NCI-H2107 treated with DMSO at 0.1 percent for 48 hours (cell line): Measurements from ENCODE around the gene KLK14.
A peak's percentile ranks its signal among the peaks of the same experiment; 100 is the strongest.

Source experiments
- DNase-seq: peaks from one replicate; lab custom pipeline; 2025; ENCODE audit not compliant: unreplicated experiment; lab: John Stamatoyannopoulos, UW

The KLK14 gene

GRCh38 chr19:51047031-51047335 is 35.7 kb downstream of the KLK14 start:
- peak; percentile 96 for DNase-seq

GRCh38 chr19:51044327-51044726 is 38.4 kb downstream of the KLK14 start:
- no peak for DNase-seq

GRCh38 chr19:51043497-51043896 is 39.2 kb downstream of the KLK14 start:
- DNase-seq, result no peak

- no peak for DNase-seq
Observed at GRCh38 chr19:51040151-51040550, 42.5 kb downstream of the KLK14 start.

GRCh38 chr19:51036519-51036918 is 46.2 kb downstream of the KLK14 start:
- DNase-seq, result no peak

GRCh38 chr19:51034704-51035103 is 48.0 kb downstream of the KLK14 start, which contains the start of gene KLK12:
TSS of gene KLK12 (minus strand) at chr19:51035002. CDS start at chr19:51034621, 381 bp downstream.
- DNase-seq, result peak; percentile 50

- DNase-seq, result no peak
Observed at GRCh38 chr19:51031880-51032225, 50.8 kb downstream of the KLK14 start.

GRCh38 chr19:51031220-51031879 is 51.3 kb downstream of the KLK14 start:
- no peak for DNase-seq

GRCh38 chr19:51030631-51031030 is 52.1 kb downstream of the KLK14 start:
- no peak for DNase-seq

GRCh38 chr19:51029718-51030117 is 53.0 kb downstream of the KLK14 start:
- DNase-seq, result no peak
